ENCODE data around the gene TBC1D4.
"Not testable (repeated sequence)": the region's sequence is repeated elsewhere in the genome, so short reads cannot be mapped to it uniquely, and the experiment has no call there.

Gene TBC1D4

DNA sequence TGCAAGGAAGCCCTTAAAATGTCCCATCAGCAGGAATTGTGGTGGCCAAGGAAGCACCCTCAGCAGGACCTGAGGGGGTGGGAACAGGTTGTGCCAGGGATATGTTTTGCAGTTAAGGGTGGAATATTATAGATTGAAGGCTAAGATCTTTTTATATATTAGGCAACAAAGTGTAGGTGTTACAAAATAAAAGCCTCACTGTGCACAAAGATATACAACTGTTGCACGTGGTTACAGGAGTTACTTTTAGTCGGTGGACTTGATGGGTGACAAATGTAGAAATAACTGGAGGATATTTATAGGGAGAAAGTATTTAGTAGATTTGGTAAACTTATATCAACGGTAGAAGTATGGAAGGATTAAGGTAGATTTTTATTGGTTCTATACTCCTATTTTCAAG lies 35.1 kb downstream of the TBC1D4 start:
- DNase-seq (ENCODE audit: low spot score), result no peak

DNA sequence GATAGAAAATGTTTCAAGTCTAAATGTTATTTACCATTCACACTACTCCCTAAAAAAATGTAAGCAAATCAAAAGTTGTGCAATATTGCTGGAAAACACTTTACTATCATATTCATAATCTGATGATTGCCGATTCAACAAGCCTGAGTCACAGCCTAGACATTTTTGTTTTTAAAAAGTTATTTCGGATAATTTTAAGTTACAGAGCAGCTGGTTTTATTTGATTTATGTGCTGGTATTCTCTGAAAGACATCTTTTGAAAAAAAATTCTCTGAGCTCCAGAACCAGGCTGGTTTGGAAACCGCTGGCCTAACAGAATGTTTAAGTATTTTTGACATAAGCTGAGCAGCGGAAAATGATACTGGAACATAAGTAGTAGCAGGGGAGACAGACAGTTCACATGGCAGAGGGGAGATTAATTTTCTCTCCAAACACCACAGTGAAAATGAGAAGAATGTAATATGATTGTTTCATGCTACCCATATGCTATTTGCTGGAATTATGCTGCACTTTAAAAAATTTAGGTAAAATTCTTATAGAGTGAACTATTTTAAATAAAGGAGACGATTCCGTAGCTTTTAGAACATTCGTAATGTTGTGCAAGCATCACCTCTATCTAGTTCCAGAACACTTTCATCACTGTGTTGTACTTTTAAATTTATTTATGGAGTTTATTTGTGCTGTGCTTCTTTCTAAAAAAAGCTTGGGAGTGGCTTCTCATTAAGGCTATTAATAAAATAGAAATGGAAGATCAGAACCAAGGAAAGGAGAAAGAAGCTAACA lies 36.1 kb downstream of the TBC1D4 start:
- DNase-seq (ENCODE audit: low spot score), result no peak

DNA sequence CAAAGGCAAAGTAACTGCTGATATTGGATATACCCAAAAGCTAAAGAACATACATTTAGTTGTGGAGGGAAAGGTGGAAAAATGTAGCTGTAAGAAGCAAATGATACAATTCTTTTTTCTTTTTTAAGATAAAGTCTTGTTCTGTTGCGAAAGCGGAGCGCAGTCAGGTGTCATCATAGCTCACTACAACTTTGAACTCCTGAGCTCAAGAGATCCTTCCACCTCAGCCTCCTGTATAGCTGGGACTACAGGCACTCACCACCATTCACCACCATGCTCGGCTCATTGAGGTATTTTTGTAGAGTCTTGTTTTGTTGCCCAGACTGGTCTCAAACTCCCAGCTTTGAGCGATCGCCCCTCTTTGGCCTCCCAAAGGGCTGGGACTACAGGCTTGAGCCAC lies 38.0 kb downstream of the TBC1D4 start:
- no peak for DNase-seq (ENCODE audit: low spot score)

- DNase-seq (ENCODE audit: low spot score), result no peak
Measured at GRCh38 chr13:75443356-75443958, 38.5 kb downstream of the TBC1D4 start.

- no peak for DNase-seq (ENCODE audit: low spot score)
Measured at GRCh38 chr13:75442736-75443234, 39.2 kb downstream of the TBC1D4 start.

- no peak for DNase-seq (ENCODE audit: low spot score)
Measured at GRCh38 chr13:75440100-75440499, 41.9 kb downstream of the TBC1D4 start.

DNA sequence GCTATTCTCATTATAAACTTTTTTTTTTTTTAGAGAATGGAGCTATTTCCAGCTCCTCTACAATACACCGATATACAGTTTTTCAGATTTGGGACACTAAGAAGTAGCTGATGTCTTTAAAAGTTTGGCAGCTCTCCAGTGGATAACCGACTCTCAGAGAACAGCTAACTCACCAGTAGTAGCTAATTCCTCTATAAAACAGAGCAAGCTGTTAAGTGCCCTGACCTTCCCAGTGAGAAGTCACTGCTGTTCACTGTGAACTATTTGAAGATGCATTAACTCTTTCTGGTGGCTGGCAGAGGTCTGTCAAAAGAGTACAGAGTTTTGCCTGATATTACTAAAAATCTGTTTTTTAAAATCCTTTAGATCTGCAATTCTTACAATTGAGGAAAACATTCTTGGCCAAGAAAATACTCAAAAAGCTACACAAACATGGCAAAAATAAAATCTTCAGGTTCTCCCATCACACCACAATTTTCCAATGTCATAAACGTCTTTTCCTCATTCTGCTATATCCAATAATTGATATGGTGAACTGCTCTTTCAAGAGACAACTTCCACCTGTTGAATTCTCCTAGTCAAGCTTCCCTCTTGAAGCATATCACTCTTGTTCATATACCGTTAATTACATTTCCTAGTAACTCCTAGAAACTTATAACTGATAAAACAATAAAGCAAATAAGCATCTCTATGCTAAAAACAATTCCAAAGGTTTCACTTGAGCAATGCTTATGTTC lies 44.2 kb downstream of the TBC1D4 start:
- peak; percentile 8 for DNase-seq (ENCODE audit: low spot score)

- DNase-seq (ENCODE audit: low spot score), result not testable (repeated sequence)
Measured at GRCh38 chr13:75434126-75434525, 47.8 kb downstream of the TBC1D4 start.

DNA sequence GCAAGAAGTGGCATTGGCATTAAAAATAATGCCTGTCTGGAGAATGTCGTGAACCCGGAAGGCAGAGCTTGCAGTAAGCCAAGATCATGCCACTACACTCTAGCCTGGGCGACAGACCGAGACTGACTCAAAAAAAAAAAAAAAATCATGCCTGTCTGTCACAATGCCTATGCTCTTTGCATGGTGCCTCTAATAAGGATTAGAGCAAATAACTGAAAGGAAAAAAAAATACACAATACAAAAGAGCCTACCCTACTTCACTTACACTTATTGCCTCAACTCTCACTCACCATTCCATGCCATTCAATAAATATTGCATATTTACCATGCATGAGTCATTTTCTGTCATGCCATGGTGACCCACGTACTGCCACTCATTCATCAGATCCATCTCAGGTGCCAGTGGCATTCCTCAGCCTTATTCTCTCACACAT lies 49.1 kb downstream of the TBC1D4 start:
- no peak for DNase-seq (ENCODE audit: low spot score)

- no peak for DNase-seq (ENCODE audit: low spot score)
Measured at GRCh38 chr13:75432045-75432444, 49.9 kb downstream of the TBC1D4 start.

DNA sequence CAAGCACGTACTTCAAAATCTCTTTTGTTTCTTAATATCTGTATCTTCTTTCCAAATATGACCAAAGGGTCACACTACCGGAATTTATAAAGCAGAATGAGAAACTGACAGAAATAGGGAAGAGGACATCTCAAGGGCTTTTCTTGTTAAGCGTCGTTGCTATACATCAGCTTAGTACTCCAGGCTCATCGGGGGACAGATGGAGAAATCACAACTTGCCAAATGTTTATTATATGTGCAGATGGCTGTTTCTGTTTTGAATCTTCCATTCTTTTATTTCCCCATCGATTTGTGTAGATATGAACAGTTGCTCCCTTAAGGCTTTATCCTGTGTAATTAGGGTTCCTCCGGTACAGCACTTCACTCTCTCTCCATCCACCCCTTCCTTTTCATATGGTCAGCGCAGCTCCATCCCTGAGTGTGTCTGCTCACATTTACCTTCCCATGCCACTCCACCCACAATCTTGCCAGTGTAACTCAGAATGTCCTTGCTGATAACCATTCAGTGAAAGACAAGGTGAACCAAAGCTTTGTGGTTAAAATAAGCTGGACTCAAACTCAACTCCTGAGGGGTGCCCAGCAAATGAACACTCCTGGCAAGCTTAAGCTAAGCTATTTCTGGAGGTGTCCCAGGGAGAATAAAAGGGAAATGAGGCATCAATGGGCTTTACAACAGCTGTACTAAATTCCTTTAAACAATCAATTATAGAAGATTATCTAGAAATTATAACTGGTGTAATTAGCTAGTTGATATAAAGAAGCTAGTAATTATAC lies 51.3 kb downstream of the TBC1D4 start:
- DNase-seq (ENCODE audit: low spot score), result no peak

GRCh38 chr13:75426421-75426820 lies 55.5 kb downstream of the TBC1D4 start:
- DNase-seq (ENCODE audit: low spot score), result no peak

DNA sequence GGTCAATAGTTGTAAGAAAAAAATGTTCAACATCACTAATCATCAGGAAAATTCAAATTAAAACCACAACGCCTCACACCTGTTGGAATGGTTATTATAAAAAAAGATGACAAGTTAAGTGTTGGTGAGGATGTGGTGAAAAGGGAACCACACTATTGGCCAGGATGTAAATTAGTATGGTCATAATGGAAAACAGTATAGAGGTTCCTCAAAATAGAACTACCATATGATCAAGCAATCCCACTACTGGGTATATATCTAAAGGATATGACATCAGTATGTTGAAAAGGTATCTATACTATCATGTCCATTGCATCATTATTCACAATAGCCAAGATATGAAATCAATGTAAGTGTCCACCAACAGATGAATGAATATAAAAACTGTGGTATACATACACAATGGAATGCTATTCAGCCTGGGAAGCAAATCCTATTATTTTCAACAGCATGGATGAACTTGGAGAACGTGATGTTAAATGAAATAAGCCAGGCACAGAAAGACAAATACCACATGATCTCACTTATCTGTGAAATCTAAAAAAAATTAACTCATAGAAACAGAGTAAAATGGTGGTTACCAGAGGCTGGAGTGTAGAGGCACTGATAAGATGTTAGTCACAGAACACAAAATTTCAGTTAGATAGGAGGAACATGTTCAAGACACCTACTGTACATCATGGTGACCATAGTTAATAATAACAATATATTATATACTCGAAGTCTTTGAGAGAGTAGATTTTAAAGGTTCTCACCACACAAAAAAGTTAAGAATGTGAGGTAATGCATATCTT lies 56.6 kb downstream of the TBC1D4 start:
- no peak for DNase-seq (ENCODE audit: low spot score)

DNA sequence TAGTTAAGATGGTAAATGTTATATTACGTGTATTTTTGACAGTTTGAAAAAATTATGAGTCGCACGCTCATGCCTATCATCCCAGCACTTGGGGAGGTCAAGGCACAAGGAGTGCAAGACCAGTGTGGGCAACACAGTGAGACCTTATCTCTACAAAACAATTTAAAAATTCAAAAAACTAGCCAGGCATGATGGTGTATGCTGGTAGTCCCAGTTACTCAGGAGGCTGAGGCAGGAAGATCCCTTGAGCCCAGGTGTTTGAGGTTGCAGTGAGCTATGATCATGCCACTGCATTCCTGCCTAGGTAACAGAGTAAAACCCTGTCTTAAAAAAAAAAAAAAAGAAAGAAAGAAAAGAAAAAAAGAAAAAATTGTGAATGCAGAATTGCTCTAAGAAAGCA lies 58.0 kb downstream of the TBC1D4 start:
- DNase-seq (ENCODE audit: low spot score), result no peak

DNA sequence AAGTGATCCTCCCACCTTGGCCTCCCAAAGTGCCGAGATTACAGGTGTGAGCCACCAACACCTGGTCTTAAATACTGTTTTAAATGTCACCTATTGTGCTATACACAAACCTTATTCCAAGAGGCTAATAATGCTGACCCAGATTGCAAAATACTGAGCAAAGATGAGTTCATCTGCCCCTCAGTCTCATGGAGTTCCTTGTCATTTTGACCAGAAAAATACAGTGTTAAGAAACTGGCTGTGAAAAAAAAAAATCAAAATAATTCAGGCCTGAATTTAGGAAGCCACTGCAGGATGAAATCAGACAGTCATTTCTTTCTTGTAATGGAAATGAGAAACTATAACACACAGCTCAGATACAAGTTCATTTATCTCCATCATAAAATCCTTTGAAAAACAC lies 59.9 kb downstream of the TBC1D4 start:
- DNase-seq (ENCODE audit: low spot score), result no peak

DNA sequence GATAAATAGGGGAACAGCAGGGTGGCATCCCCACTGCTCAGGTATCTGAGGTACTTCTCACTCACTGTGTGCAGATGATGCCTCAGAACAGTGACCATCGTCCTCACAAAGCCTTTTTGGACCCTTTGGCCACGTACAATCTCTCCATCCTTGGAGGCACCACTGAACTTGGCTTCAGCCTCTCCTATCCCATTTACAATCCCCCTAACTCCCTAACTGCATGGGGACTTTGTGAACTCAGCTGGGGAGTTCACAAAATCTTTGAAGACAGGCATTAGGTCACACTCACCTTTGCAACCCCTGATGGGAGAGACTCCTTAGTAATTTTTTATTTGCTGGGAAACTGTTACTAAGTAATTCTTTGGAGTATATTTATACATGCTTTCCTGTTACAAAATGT lies 60.8 kb downstream of the TBC1D4 start:
- DNase-seq (ENCODE audit: low spot score), result no peak

GRCh38 chr13:75419656-75420055 lies 62.3 kb downstream of the TBC1D4 start:
- no peak for DNase-seq (ENCODE audit: low spot score)

DNA sequence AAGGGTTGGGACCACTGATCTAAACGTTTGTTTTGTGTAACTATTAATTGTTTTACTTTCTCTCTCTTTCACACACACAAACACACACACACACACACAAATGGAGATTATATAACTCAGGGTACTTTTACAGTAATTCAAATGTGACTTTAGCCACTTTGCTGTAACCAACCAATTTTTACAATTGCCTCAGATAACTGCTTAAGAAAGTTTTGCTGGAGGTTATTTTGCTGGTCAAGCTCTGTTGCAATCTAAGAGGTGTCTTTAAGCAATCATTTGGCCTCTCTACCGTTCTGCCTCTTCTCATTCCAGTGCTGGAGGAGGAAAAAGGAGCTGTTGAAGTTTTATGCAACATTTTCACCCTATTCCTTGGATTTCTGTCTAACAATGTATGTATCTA lies 63.0 kb downstream of the TBC1D4 start:
- DNase-seq (ENCODE audit: low spot score), result no peak

GRCh38 chr13:75418186-75418843 lies 63.7 kb downstream of the TBC1D4 start:
- DNase-seq (ENCODE audit: low spot score), result no peak

- DNase-seq (ENCODE audit: low spot score), result no peak
Measured at GRCh38 chr13:75417656-75418055, 64.3 kb downstream of the TBC1D4 start.

DNA sequence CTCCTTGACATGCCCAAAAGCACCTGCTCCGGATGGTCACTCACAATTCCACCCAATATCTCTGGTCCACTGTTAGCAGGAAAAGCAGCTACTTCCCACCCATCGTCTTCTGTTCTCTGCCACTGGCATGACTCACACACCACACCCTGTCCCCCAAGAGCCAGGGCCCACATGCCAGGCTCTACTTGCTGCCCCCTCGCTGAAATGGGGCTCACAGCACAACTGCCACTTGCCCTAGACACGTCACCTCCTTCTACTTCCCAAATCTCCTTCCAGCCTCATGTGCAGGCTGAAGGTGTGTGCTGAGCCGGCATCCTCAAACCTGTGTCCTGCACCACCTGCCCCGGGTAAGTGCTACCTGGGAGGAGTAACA lies 65.0 kb downstream of the TBC1D4 start:
- DNase-seq (ENCODE audit: low spot score), result no peak
